HepG2 (cell line): Measurements from ENCODE around the gene GPR62. TPM values are rescaled to one million over a fixed set of nuclear protein-coding genes. Genes with fewer than 3 reads are reported as not detected.

ENCODE experiments used
- EZH2 ChIP-seq: conservative IDR thresholded peaks from 2 replicates; pipeline ENCODE4 v1.6.1; 2012; ENCODE audit warnings: mild to moderate bottlenecking, low read depth, low read length, moderate library complexity
- HDAC6 ChIP-seq: fragments of 200-600 bp; sonication (generic); IDR thresholded peaks from 2 replicates; pipeline ENCODE4 v1.7.0; 2017; ENCODE audit warnings: mild to moderate bottlenecking, antibody characterized with exemption, low read length, low read depth
- HOXA5 ChIP-seq: sonication (generic); formaldehyde crosslinking; IDR thresholded peaks from 2 replicates; pipeline ENCODE4 v1.4.0; 2020; ENCODE audit warnings: missing genetic modification reagents
- PAXIP1 ChIP-seq: sonication (generic); formaldehyde crosslinking; conservative IDR thresholded peaks from 2 replicates; pipeline ENCODE4 v1.4.0; 2020; ENCODE audit warnings: mild to moderate bottlenecking, missing genetic modification reagents, moderate library complexity
- PBX3 ChIP-seq: sonication (generic); formaldehyde crosslinking; IDR thresholded peaks from 2 replicates; pipeline ENCODE4 v1.8.1; 2023; ENCODE audit warnings: missing genetic modification reagents, inconsistent platforms, borderline replicate concordance
- SNAPC2 ChIP-seq: sonication (generic); formaldehyde crosslinking; IDR thresholded peaks from 2 replicates; pipeline ENCODE4 v1.8.1; 2022; ENCODE audit warnings: mild to moderate bottlenecking, missing genetic modification reagents
- TRAFD1 ChIP-seq: sonication (generic); formaldehyde crosslinking; IDR thresholded peaks from 2 replicates; pipeline ENCODE4 v1.5.1; 2020; ENCODE audit warnings: missing genetic modification reagents, mild to moderate bottlenecking, borderline replicate concordance
- TRIM22 ChIP-seq: fragments of 450-650 bp; IDR thresholded peaks from 2 replicates; pipeline ENCODE4 v1.6.1; 2017
- ZBTB7A ChIP-seq: sonication (generic); formaldehyde crosslinking; IDR thresholded peaks from 2 replicates; pipeline ENCODE4 v1.8.0; 2022; ENCODE audit warnings: mild to moderate bottlenecking, missing genetic modification reagents
- ZFP90 ChIP-seq: sonication (generic); formaldehyde crosslinking; IDR thresholded peaks from 2 replicates; pipeline ENCODE4 v1.8.0; 2022; ENCODE audit warnings: missing genetic modification reagents, mild to moderate bottlenecking, inconsistent platforms, borderline replicate concordance
- ZNF121 ChIP-seq: sonication (generic); formaldehyde crosslinking; IDR thresholded peaks from 2 replicates; pipeline ENCODE4 v1.5.0; 2020; ENCODE audit warnings: mild to moderate bottlenecking, missing genetic modification reagents
- ZNF30 ChIP-seq: sonication (generic); formaldehyde crosslinking; IDR thresholded peaks from 2 replicates; pipeline ENCODE4 v1.5.0; 2020; ENCODE audit warnings: mild to moderate bottlenecking, missing genetic modification reagents
- ZNF333 ChIP-seq: sonication (generic); formaldehyde crosslinking; IDR thresholded peaks from 2 replicates; pipeline ENCODE4 v1.4.0; 2020; ENCODE audit warnings: mild to moderate bottlenecking, missing genetic modification reagents, borderline replicate concordance
- ZNF572 ChIP-seq: sonication (generic); formaldehyde crosslinking; IDR thresholded peaks from 2 replicates; pipeline ENCODE4 v1.5.1; 2020; ENCODE audit warnings: mild to moderate bottlenecking, missing genetic modification reagents
- ZNF747 ChIP-seq: sonication (generic); formaldehyde crosslinking; IDR thresholded peaks from 2 replicates; pipeline ENCODE4 v1.8.1; 2023; ENCODE audit warnings: missing genetic modification reagents, mild to moderate bottlenecking, borderline replicate concordance
- ZSCAN9 ChIP-seq: IDR thresholded peaks from 2 replicates; pipeline ENCODE4 v1.6.1; 2016; ENCODE audit warnings: borderline replicate concordance
- ZXDC ChIP-seq: sonication (generic); formaldehyde crosslinking; IDR thresholded peaks from 2 replicates; pipeline ENCODE4 v1.5.0; 2020; ENCODE audit warnings: mild to moderate bottlenecking, missing genetic modification reagents
- polyA plus RNA-seq, 8 experiments: library from polyadenylated mRNA; depleted of rRNA in 3 of 8; stranded (reverse) in 7 of 8; unstranded in 1 of 8; fragments of >200 nt; fragmentation: Illumina TruSeq in 4 of 8; extraction: Trizol in 4 of 8; gene quantifications; 2 replicates each; pipeline versions ENCODE4 v1.2.1 to v1.2.3, GENCODE V29; 2011 to 2016; ENCODE audit warnings: low read depth in 4 of 8, missing spikeins in 1 of 8, mixed read lengths in 1 of 8; ENCODE audit not compliant: insufficient read depth in 1 of 8
- total RNA-seq, 5 experiments: library from RNA; depleted of rRNA; stranded (reverse); fragments of >200 nt; fragmentation: Illumina TruSeq; extraction: Trizol; gene quantifications; 2 replicates each; pipeline ENCODE4 v1.2.3, GENCODE V29; 2016; ENCODE audit warnings: low read depth in 1 of 5

GPR62 gene
- total and polyA plus RNA-seq, 2 of the 13 experiments (the other 11 are each of a cell fraction or from before 2014, with no cell fraction given): not detected

- 0 out of 2 replicates have a peak, but pooled peaks have one; percentile 22 for TF ChIP-seq PBX3
- TF ChIP-seq SNAPC2 (CRISPR knock-in tag): no peak
- TF ChIP-seq TRIM22: no peak
- TF ChIP-seq PAXIP1 (CRISPR knock-in tag): peak; percentile 78
- no peak for TF ChIP-seq HDAC6
- TF ChIP-seq ZNF333 (CRISPR knock-in tag): peak; percentile 57; the same call in 1 of the 2 replicates
- TF ChIP-seq ZBTB7A (CRISPR knock-in tag): no peak
- TF ChIP-seq ZFP90 (CRISPR knock-in tag): peak; percentile 55; the same call in 1 of the 2 replicates
- TF ChIP-seq ZNF121 (CRISPR knock-in tag): peak; percentile 48; the same call in 1 of the 2 replicates
- TF ChIP-seq HOXA5 (CRISPR knock-in tag): peak; percentile 34; the same call in 1 of the 2 replicates
- peak; percentile 91; the same call in 1 of the 2 replicates for TF ChIP-seq ZNF747 (CRISPR knock-in tag)
- TF ChIP-seq ZNF30 (CRISPR knock-in tag): no peak
- no peak; the same call in 1 of the 2 replicates for TF ChIP-seq ZXDC (CRISPR knock-in tag)
- TF ChIP-seq EZH2: no peak
- TF ChIP-seq ZSCAN9: peak; percentile 77
- no peak for TF ChIP-seq ZNF572 (CRISPR knock-in tag)
- no peak for TF ChIP-seq TRAFD1 (CRISPR knock-in tag)
These were observed 13.2 kb upstream of the GPR62 start, which contains the start of the genes PARP3 and RRP9 (continued) for GRCh38 chr3:51941798-51942602.
